HepG2 (cell line): ENCODE results near the gene MYCBP2. TPM values are rescaled to one million over a fixed set of nuclear protein-coding genes. Genes with fewer than 3 reads are reported as not detected.

Experiments used
- ATAC-seq: fragments of 200-7000 bp; cut with Tn5 transposase; 3 replicates; pipeline ENCODE4 v1.9.1; 2020; ENCODE audit warnings: mild to moderate bottlenecking, moderate library complexity
- BruUV-seq: library from RNA; stranded (reverse); fragments of 400-500 nt; replicated peaks from 2 replicates; lab custom pipeline; 2021; lab: Mats Ljungman, UMichigan
- CTCF ChIA-PET: fragments of 300-600 bp; formaldehyde crosslinking; extraction: SDS; loops from one replicate; lab custom pipeline; 2021; ENCODE audit warnings: low total read pairs, inconsistent platforms, low intra/inter-chr PET ratio; lab: Yijun Ruan, JAX
- POLR2A ChIA-PET: fragments of 350-600 bp; sonication (Branson Sonifier 250); formaldehyde crosslinking; loops from one replicate; lab custom pipeline; 2020; ENCODE audit warnings: antibody characterized with exemption, inconsistent platforms; lab: Yijun Ruan, JAX
- DNase-seq: peaks from one replicate; pipeline ENCODE4 v3.0.0-alpha.2; 2015; ENCODE audit warnings: low spot score
- FAIRE-seq: peaks from 3 replicates; lab custom pipeline; 2011; peaks lifted over from hg19 to GRCh38; lab: Jason Lieb, UNC
- H2AFZ ChIP-seq: one replicate; pipeline ENCODE4 v1.6.1; 2011; ENCODE audit warnings: low read length, inconsistent platforms
- H3K27ac ChIP-seq: fragments of 300-600 bp; 3 replicates; pipeline ENCODE4 v1.8.0; 2011; ENCODE audit warnings: mixed run types, mild to moderate bottlenecking, mixed read lengths, low read length, inconsistent platforms; ENCODE audit not compliant: insufficient read depth; ENCODE audit errors: extremely low read length
- H3K27me3 ChIP-seq, 2 experiments: fragments of 200-600 bp in 1 of 2; 2 replicates in 1 of 2; 3 replicates in 1 of 2; pipeline versions ENCODE4 v1.6.0 to v1.8.0; 2011; ENCODE audit warnings: low read length in 2 of 2, mild to moderate bottlenecking in 2 of 2, moderate library complexity in 2 of 2, inconsistent platforms in 1 of 2; ENCODE audit not compliant: insufficient read depth in 2 of 2, control insufficient read depth in 1 of 2
- H3K36me3 ChIP-seq, 2 experiments: fragments of 200-600 bp in 1 of 2; replicated peaks in 1 of 2; 2 replicates in 1 of 2; 3 replicates in 1 of 2; pipeline versions ENCODE4 v1.5.1 to v1.8.0; 2011; ENCODE audit warnings: low read length in 2 of 2, inconsistent platforms in 1 of 2; ENCODE audit not compliant: insufficient read depth in 2 of 2, control insufficient read depth in 1 of 2
- H3K4me1 ChIP-seq: 2 replicates; pipeline ENCODE4 v1.5.1; 2012; ENCODE audit warnings: low read length, inconsistent platforms; ENCODE audit not compliant: insufficient read depth
- H3K4me2 ChIP-seq: 2 replicates; pipeline ENCODE4 v1.6.0; 2011; ENCODE audit warnings: low read depth, low read length, inconsistent platforms
- H3K4me3 ChIP-seq, 3 experiments: fragments of 200-600 bp in 1 of 3; sonication (generic), shearing (Covaris generic) in 1 of 3; replicated peaks in 1 of 3; 2 replicates each; pipeline ENCODE4 v1.5.1; 2011 to 2016; ENCODE audit warnings: low read length in 3 of 3, inconsistent platforms in 2 of 3, low read depth in 2 of 3, mild to moderate bottlenecking in 2 of 3, control low read depth in 1 of 3, mixed read lengths in 1 of 3; ENCODE audit not compliant: insufficient read depth in 1 of 3
- H3K79me2 ChIP-seq: one replicate; pipeline ENCODE4 v1.6.1; 2011; ENCODE audit warnings: low read length, inconsistent platforms; ENCODE audit not compliant: insufficient read depth
- H3K9ac ChIP-seq: 2 replicates; pipeline ENCODE4 v1.6.0; 2011; ENCODE audit warnings: mild to moderate bottlenecking, low read depth, low read length, inconsistent platforms; ENCODE audit not compliant: insufficient read depth
- H3K9me3 ChIP-seq: 2 replicates; pipeline ENCODE4 v1.5.1; 2012; ENCODE audit warnings: mild to moderate bottlenecking, low read length
- H4K20me1 ChIP-seq: 2 replicates; pipeline ENCODE4 v1.6.0; 2011; ENCODE audit warnings: inconsistent platforms, mild to moderate bottlenecking, low read length, moderate library complexity; ENCODE audit not compliant: insufficient read depth
- ATM ChIP-seq: fragments of 450-650 bp; IDR thresholded peaks from 2 replicates; pipeline ENCODE4 v1.7.1; 2017; ENCODE audit warnings: mild to moderate bottlenecking, borderline replicate concordance
- ELF1 ChIP-seq: sonication (generic); formaldehyde crosslinking; IDR thresholded peaks from 2 replicates; pipeline ENCODE4 v1.4.0; 2020; ENCODE audit warnings: missing genetic modification reagents
- GTF3A ChIP-seq: sonication (generic); formaldehyde crosslinking; conservative IDR thresholded peaks from 2 replicates; pipeline ENCODE4 v1.4.0; 2020; ENCODE audit warnings: mild to moderate bottlenecking, missing genetic modification reagents
- HMG20B ChIP-seq: conservative IDR thresholded peaks from 2 replicates; pipeline ENCODE4 v1.6.1; 2016; ENCODE audit warnings: missing genetic modification reagents, missing compliant biosample characterization
- KDM4B ChIP-seq: sonication (generic); formaldehyde crosslinking; IDR thresholded peaks from 2 replicates; pipeline ENCODE4 v1.4.0; 2020; ENCODE audit warnings: missing genetic modification reagents
- NR3C1 ChIP-seq: sonication (generic); formaldehyde crosslinking; IDR thresholded peaks from 2 replicates; pipeline ENCODE4 v1.4.0; 2020; ENCODE audit warnings: missing genetic modification reagents
- POGZ ChIP-seq: sonication (generic); formaldehyde crosslinking; IDR thresholded peaks from 2 replicates; pipeline ENCODE4 v1.4.0; 2020; ENCODE audit warnings: mild to moderate bottlenecking, missing genetic modification reagents
- SIN3A ChIP-seq: IDR thresholded peaks from 2 replicates; pipeline ENCODE4 v1.6.1; 2011; ENCODE audit warnings: low read depth, mild to moderate bottlenecking, control low read depth, low read length, borderline replicate concordance
- TIGD3 ChIP-seq: sonication (generic); formaldehyde crosslinking; IDR thresholded peaks from 2 replicates; pipeline ENCODE4 v1.5.1; 2020; ENCODE audit warnings: mild to moderate bottlenecking, missing genetic modification reagents, borderline replicate concordance
- TRIM24 ChIP-seq: sonication (generic); formaldehyde crosslinking; IDR thresholded peaks from 2 replicates; pipeline ENCODE4 v1.8.0; 2022; ENCODE audit warnings: mild to moderate bottlenecking, missing genetic modification reagents
- ZNF251 ChIP-seq: sonication (generic); formaldehyde crosslinking; IDR thresholded peaks from 2 replicates; pipeline ENCODE4 v1.9.0; 2021; ENCODE audit warnings: mild to moderate bottlenecking, missing genetic modification reagents
- ZNF362 ChIP-seq: sonication (generic); formaldehyde crosslinking; IDR thresholded peaks from 2 replicates; pipeline ENCODE4 v1.4.0; 2020; ENCODE audit warnings: missing genetic modification reagents, mild to moderate bottlenecking, borderline replicate concordance
- ZNF431 ChIP-seq: sonication (generic); formaldehyde crosslinking; IDR thresholded peaks from 2 replicates; pipeline ENCODE4 v1.9.0; 2022; ENCODE audit warnings: missing genetic modification reagents, low read depth, mild to moderate bottlenecking, borderline replicate concordance
- ZNF616 ChIP-seq: sonication (generic); formaldehyde crosslinking; IDR thresholded peaks from 2 replicates; pipeline ENCODE4 v1.5.0; 2020; ENCODE audit warnings: low read depth, mild to moderate bottlenecking, missing genetic modification reagents
- ZNF878 ChIP-seq: sonication (generic); formaldehyde crosslinking; IDR thresholded peaks from 2 replicates; pipeline ENCODE4 v1.8.1; 2023; ENCODE audit warnings: mild to moderate bottlenecking, missing genetic modification reagents, moderate library complexity
- WGBS: methylation state at CpG from one replicate; pipeline ENCODE4 v1.1.6; 2017; ENCODE audit warnings: low lambda C conversion rate; 5-methylcytosine and 5-hydroxymethylcytosine counted together
- in situ Hi-C: cut with HindIII; loops from 2 replicates; pipeline ENCODE4 v1.10.0; 2017; ENCODE audit warnings: low pct_unique_long_range_greater_than_20kb; ENCODE audit not compliant: extremely low pct_ligation_motif_present
- intact Hi-C: fragments of 100-400 bp; cut with micrococcal nuclease; formaldehyde crosslinking; loops from one replicate; pipeline ENCODE4 v1.10.0; 2022; ENCODE audit not compliant: unreplicated experiment
- polyA plus RNA-seq, 8 experiments: library from polyadenylated mRNA; depleted of rRNA in 3 of 8; stranded (reverse) in 7 of 8; unstranded in 1 of 8; fragments of >200 nt; fragmentation: Illumina TruSeq in 4 of 8; extraction: Trizol in 4 of 8; gene quantifications; 2 replicates each; pipeline versions ENCODE4 v1.2.1 to v1.2.3, GENCODE V29; 2011 to 2016; ENCODE audit warnings: low read depth in 4 of 8, missing spikeins in 1 of 8, mixed read lengths in 1 of 8; ENCODE audit not compliant: insufficient read depth in 1 of 8
- total RNA-seq, 5 experiments: library from RNA; depleted of rRNA; stranded (reverse); fragments of >200 nt; fragmentation: Illumina TruSeq; extraction: Trizol; gene quantifications; 2 replicates each; pipeline ENCODE4 v1.2.3, GENCODE V29; 2016; ENCODE audit warnings: low read depth in 1 of 5

The MYCBP2 gene
- total and polyA plus RNA-seq, 2 of the 13 experiments (the other 11 are each of a cell fraction or from before 2014, with no cell fraction given): 16.3 to 35.3 TPM

DNA sequence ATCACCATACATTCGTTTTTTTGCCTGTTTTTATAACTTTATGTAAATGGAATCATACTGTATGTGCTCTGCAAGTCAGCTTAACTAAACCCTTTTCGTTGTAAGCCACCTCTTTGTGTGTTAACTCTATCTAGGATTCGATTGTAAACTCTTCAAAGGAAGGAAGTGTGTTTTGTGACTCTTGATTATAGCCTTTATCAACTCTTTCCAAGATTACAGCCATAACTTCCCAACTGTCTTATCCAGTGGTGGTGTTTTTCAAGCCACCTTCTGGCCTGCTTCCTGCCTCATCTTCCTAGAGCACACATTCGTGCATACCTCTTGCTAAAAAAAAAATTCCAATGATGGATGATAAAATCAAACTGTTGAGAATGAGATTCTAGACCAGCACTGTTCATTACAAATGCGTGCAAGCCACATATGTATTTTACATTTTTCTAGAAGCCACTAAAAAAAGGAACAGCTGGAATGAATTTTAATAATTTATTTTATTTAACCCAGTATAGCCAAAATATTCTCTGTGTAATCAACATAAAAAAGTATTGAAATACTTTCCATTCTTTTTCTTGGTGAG is 287.9 kb downstream of the MYCBP2 start:
- Histone ChIP-seq H4K20me1 (no peaks in the 10 kb centered on the region), H3K79me2 (no peaks in the 10 kb centered on the region), H3K4me1 (no peaks in the 10 kb centered on the region), H3K27ac (no peak overlapping the region), H3K4me2 (no peak overlapping the region), H2AFZ (no peak overlapping the region), H3K27me3 (0 out of 5 replicates have a peak, but pooled peaks cover 0 to 2% of the 10 kb centered on the region in 2 experiments), H3K36me3 (no peaks in the 10 kb centered on the region), H3K9me3 (no peaks in the 10 kb centered on the region), H3K4me3 (no peak overlapping the region), H3K9ac (no peak overlapping the region)
- no peak for FAIRE-seq
- DNase-seq: no peak
- in situ Hi-C loops (no loop called here), intact Hi-C loops (no loop called here)
- 3% methylated on average over 5 of the region's 5 CpGs for WGBS
- ATAC-seq: no peak
- ChIA-PET POLR2A (no interaction called here), CTCF (no interaction called here)
- TF ChIP-seq POGZ (CRISPR knock-in tag) (no peak), TRIM24 (CRISPR knock-in tag) (no peak), ZNF616 (CRISPR knock-in tag) (no peak), ZNF251 (CRISPR knock-in tag) (no peak), NR3C1 (CRISPR knock-in tag) (no peak), HMG20B (no peak), ZNF878 (CRISPR knock-in tag) (no peak), SIN3A (no peak), GTF3A (CRISPR knock-in tag) (no peak), KDM4B (CRISPR knock-in tag) (no peak), ELF1 (CRISPR knock-in tag) (no peak), TIGD3 (CRISPR knock-in tag) (no peak), ZNF362 (no peak), ATM (no peak), ZNF431 (CRISPR knock-in tag) (no peak)
- no TSS peak for BruUV-seq
